C4-2B (cell line): ENCODE results near the gene LAMC3.
A peak's percentile ranks its signal among the peaks of the same experiment; 100 is the strongest.

ENCODE experiments used
- H3K27ac ChIP-seq: fragments of 450-650 bp; 2 replicates; pipeline ENCODE4 v1.5.1; 2017
- ZFX ChIP-seq: fragments of 450-650 bp; IDR thresholded peaks from 2 replicates; pipeline ENCODE4 v1.6.1; 2017
- TF ChIP-seq, protein P1 (sequence below): fragments of 450-650 bp; conservative IDR thresholded peaks from 2 replicates; pipeline ENCODE4 v1.5.1; 2017; ENCODE audit warnings: mild to moderate bottlenecking

LAMC3 gene

DNA sequence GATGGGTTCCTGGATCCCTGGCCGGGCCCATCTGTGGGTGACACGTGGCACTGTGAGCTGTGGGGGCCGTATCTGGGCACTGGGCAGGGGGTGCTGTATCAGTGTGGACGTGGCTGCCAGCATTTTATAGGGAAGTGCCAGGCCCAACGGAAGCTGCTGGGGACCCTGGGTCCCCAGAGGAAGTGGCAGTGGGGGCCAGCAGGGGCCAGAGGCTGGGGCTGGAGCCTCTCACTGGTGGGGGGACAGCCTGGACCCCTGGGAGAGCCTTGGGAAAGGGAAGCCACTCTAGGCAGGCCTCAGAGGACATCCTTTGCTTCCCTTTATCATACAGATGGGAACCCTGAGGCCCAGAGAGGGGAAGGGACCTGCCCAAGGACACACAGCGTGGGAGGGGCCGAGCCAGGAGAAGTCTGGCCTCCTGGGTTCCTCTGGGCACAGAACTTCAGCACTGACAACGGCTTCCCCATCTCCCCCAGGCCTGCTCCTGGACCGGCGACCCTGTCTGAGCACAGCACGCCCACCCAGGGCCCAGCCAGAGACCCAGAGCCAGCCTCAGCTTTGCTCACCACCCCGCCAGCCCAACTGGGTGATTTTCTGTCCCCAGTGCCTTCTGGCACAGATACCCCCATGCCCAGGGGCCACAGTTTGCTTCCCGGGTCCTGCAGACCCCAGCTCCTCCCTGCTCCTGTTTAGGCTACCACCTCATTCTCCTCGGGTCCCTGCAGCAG, 15.5 kb upstream of the LAMC3 start:
- no peak overlapping the region for H3K27ac ChIP-seq
- no peak for TF ChIP-seq ZFX
- TF ChIP-seq, protein P1, sequence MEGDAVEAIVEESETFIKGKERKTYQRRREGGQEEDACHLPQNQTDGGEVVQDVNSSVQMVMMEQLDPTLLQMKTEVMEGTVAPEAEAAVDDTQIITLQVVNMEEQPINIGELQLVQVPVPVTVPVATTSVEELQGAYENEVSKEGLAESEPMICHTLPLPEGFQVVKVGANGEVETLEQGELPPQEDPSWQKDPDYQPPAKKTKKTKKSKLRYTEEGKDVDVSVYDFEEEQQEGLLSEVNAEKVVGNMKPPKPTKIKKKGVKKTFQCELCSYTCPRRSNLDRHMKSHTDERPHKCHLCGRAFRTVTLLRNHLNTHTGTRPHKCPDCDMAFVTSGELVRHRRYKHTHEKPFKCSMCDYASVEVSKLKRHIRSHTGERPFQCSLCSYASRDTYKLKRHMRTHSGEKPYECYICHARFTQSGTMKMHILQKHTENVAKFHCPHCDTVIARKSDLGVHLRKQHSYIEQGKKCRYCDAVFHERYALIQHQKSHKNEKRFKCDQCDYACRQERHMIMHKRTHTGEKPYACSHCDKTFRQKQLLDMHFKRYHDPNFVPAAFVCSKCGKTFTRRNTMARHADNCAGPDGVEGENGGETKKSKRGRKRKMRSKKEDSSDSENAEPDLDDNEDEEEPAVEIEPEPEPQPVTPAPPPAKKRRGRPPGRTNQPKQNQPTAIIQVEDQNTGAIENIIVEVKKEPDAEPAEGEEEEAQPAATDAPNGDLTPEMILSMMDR, result no peak

DNA sequence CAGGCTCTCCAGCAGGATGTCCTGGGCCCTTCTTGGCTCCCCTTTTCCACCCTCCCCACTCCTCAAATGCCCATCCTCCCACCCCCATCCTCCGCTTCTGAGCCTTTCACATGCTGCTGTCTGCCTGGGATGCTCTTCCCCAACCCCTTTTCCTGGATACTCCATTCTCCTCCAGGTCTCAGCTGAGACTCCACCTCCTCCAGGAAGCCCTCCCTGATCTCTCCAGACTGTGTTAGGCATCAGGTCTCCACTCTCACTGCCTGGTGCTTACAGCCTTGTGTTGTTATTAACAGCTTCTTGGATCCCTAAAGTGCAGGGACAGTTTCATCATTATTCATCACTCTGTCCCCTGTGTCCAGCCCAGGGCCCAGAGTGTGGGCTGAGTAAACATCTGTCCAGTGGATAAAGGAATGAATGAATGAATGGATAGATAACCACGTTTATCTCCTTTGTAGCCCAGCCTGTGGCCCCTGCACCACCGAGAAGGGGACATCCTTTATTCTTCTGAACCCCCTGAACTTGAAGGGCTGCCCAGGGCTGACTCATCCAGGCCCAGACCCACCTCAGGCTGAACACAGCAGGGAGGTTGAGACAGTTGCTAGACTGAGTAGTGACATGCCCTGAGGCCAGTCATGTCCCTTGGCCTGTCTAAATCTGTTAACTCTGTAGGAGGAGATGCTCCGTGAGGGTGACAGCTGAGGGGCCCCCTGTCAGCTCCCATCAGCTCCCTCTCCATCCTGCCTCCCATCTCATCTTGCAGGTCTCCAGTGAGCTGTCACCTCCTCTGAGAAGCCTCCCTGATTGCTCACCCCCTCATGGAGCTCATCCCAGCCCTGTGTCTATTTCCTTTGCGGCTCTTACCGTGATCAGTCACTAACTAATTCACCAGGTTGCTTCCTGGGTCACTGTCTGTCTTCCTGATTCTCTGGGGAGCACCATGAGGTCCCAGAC, 14.6 kb upstream of the LAMC3 start:
- H3K27ac ChIP-seq, result no peak overlapping the region
- TF ChIP-seq, protein P1, result no peak
- no peak for TF ChIP-seq ZFX

DNA sequence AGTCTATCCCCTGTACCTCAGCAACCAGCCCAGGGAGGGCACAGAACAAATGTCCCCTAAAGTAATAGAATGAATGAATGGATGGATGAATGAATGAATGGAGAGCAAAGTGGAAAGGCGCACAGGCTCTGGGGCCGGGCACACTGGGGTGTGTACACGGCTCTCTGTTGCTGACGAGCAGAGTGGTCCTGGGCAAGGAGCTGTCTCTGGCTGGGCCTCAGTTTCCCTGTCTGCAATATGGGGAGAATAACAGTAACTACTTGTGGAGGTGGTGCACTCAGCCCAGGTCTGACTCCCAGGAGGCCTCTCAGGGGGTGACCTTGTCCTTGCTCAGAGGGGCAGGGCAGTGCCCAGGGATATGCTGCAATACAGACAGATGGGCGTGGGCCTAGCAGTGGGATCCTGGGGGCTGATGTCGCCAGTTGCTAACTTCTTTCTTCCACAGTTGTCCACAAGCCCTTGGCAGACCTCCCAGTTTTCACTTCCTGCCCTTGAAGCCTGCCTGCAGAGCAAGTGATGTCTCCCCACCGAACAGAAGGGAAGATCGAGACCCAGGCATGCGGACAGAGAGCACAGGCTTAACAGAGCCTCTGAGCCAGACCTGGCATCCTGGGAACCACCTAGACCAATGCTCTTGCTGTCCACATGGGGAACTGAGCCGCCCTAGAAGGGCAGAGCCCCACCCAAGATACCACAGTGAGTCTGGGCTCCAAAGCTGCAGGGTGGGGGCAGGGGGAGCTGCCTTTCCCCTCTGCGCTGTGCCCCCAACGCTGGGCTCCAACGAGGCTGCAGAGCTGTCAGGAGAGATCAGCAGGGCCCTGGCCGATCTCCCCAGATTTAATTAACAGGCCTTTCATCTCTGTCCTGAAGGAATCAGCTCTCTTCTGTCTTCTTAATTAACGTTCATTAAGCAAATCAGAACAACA, 13.6 kb upstream of the LAMC3 start:
- no peak overlapping the region for H3K27ac ChIP-seq
- TF ChIP-seq, protein P1, result no peak
- TF ChIP-seq ZFX, result no peak

DNA sequence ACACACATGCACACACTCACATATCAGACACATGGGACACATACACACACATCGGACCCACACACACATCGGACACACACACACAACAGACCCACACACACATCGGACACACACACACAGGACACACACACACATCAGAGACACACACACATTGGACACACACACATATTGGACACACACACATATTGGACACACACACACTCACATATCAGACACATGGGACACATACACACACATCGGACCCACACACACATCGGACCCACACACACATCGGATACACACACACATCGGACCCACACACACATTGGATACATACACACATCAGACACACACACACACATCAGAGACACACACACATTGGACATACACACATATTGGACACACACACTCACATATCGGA, 12.8 kb upstream of the LAMC3 start:
- TF ChIP-seq ZFX, result no peak
- TF ChIP-seq, protein P1, result no peak
- no peak overlapping the region for H3K27ac ChIP-seq

DNA sequence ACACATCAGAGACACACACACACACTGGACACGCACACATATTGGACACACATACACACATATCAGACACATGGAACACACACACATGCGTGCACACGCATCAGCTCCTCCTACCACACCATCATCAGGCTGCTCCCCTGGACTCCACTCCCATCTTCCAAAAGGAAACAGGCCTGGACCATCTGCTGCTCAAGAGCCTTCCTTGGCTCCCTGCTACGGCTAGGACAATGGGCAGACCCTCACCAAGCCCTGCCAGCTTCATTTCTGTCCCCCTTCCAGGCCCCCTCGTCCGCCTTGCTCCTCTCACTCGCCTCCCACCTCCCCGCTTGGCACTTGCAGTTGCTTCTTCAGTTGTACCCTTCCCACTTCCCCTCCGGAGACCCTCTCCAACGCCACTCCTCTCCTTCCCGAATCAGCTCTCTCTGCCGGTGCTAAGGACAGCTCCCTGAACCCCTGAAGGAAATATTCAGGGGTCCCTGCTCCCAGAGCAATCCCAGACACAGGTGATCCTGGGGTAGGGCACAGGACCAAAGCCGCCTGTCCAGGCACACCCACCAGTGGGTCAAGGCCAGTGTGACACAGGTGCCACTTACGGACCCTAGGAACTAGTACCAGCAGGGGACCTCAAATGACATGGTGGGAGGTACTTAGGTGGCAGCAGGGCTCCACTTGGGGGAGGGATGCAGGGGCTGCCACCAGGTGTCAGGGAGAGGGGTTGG, 12.1 kb upstream of the LAMC3 start:
- no peak overlapping the region for H3K27ac ChIP-seq
- TF ChIP-seq ZFX, result no peak

DNA sequence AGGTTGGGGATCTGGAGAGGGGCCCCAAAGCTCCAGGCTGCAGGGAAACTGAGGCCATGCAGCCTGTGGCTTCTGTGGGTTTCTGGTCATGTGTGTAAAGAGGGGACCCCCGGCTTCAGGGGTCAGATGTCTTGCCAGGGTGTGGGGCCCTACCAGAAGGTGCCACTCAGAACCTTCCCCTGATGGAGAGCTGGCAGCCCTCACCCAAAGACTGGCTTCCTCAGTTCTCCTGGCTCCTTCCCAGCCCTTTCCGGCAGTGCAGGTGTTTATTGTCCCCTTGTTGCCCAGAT, 11.6 kb upstream of the LAMC3 start:
- TF ChIP-seq ZFX, result no peak
- TF ChIP-seq, protein P1, result no peak
- no peak overlapping the region for H3K27ac ChIP-seq

DNA sequence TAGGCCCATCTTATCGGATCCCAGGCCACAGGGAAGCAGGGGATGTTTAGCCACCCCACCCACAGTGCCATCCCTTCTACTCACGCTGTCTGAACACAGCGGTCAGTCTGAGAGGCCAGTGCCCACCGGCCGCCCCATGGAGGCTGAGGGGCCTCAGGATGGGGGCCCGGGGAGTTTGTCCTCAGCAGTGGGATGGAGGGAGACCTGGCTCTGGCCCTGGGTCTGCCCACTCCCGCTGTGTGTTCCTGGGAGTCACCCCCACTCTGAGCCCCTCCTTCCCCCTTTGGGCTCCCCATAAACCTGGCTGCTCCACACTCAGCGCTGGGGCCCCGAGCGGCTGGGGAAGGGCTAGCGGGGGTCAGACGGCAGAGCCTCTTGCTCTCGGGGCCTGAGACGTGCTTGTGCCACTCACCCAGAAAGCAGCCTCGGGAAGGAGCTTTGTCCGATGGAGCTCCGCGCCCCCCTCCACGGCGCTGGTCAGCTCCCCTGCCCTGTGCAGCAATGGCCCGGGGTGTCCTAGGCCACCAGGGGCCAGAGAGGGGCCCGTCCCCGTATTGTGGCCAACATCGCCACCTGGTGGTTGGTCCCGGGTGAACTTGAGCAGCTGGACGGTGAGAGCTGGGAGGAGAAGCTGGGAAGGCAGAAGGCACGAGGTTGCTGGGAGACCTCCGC, 10.9 kb upstream of the LAMC3 start:
- TF ChIP-seq, protein P1, result peak; percentile 90
- TF ChIP-seq ZFX, result no peak
- no peak overlapping the region for H3K27ac ChIP-seq
